Activated CD4-positive, alpha-beta T cell treated with anti-CD3 and anti-CD28 coated beads, Interleukin-10, Interleukin-2, amounts not matched to agents 100 ng/mL and 50 ng/mL, durations not matched to agents 16 hours and 8 hours (primary cell): Measurements from ENCODE around the gene ZMAT5.
A peak's percentile ranks its signal among the peaks of the same experiment; 100 is the strongest.

ENCODE experiments used
- DNase-seq: peaks from one replicate; pipeline ENCODE4 v3.0.0-alpha.2; 2020

Gene ZMAT5

GRCh38 chr22:29766632-29767170 lies at the start of gene ZMAT5:
Gene ZMAT5 (minus strand): TSS chr22:29767007. CDS start chr22:29748544, 18,463 bp downstream.
- peak; percentile 98 for DNase-seq

GRCh38 chr22:29816539-29816938 lies 49.7 kb upstream of the ZMAT5 start:
- no peak for DNase-seq

- no peak for DNase-seq
Measured at GRCh38 chr22:29816128-29816527, 49.3 kb upstream of the ZMAT5 start.

- no peak for DNase-seq
Measured at GRCh38 chr22:29815580-29815979, 48.8 kb upstream of the ZMAT5 start.

- no peak for DNase-seq
Measured at GRCh38 chr22:29814003-29814402, 47.2 kb upstream of the ZMAT5 start.

GRCh38 chr22:29813563-29813962 lies 46.8 kb upstream of the ZMAT5 start:
- no peak for DNase-seq

GRCh38 chr22:29813126-29813525 lies 46.3 kb upstream of the ZMAT5 start:
- no peak for DNase-seq

- DNase-seq: no peak
Measured at GRCh38 chr22:29811377-29811776, 44.6 kb upstream of the ZMAT5 start.

- DNase-seq: no peak
Measured at GRCh38 chr22:29810216-29810615, 43.4 kb upstream of the ZMAT5 start.

- DNase-seq: no peak
Measured at GRCh38 chr22:29806196-29806595, 39.4 kb upstream of the ZMAT5 start.

- DNase-seq: no peak
Measured at GRCh38 chr22:29804985-29805384, 38.2 kb upstream of the ZMAT5 start.

GRCh38 chr22:29803190-29803589 lies 36.4 kb upstream of the ZMAT5 start:
- DNase-seq: no peak

- DNase-seq: no peak
Measured at GRCh38 chr22:29801796-29802195, 35.0 kb upstream of the ZMAT5 start.

- DNase-seq: no peak
Measured at GRCh38 chr22:29801153-29801552, 34.3 kb upstream of the ZMAT5 start.

GRCh38 chr22:29799217-29799680 lies 32.4 kb upstream of the ZMAT5 start:
- no peak for DNase-seq

- DNase-seq: no peak
Measured at GRCh38 chr22:29798801-29799200, 32.0 kb upstream of the ZMAT5 start.

- DNase-seq: no peak
Measured at GRCh38 chr22:29798318-29798717, 31.5 kb upstream of the ZMAT5 start.

GRCh38 chr22:29797351-29797750 lies 30.5 kb upstream of the ZMAT5 start:
- DNase-seq: peak; percentile 6

GRCh38 chr22:29795663-29796062 lies 28.9 kb upstream of the ZMAT5 start:
- DNase-seq: no peak

GRCh38 chr22:29793396-29793795 lies 26.6 kb upstream of the ZMAT5 start:
- no peak for DNase-seq

- DNase-seq: no peak
Measured at GRCh38 chr22:29790061-29790460, 23.3 kb upstream of the ZMAT5 start.

GRCh38 chr22:29788339-29789279 lies 21.8 kb upstream of the ZMAT5 start:
- no peak for DNase-seq

GRCh38 chr22:29787371-29787980 lies 20.7 kb upstream of the ZMAT5 start:
- no peak for DNase-seq

GRCh38 chr22:29786031-29786430 lies 19.2 kb upstream of the ZMAT5 start:
- no peak for DNase-seq
